Loucy (cell line): ENCODE results near the gene HDDC2.

Experiments
- EZH2phosphoT487 ChIP-seq: fragments of 200-600 bp; IDR thresholded peaks from 2 replicates; pipeline ENCODE4 v1.6.1; 2018; ENCODE audit warnings: antibody characterized with exemption, mild to moderate bottlenecking, moderate library complexity, borderline replicate concordance
- TF ChIP-seq, protein P1 (sequence below): fragments of 200-600 bp; sonication (generic); conservative IDR thresholded peaks from 2 replicates; pipeline ENCODE4 v1.5.1; 2014; ENCODE audit warnings: mild to moderate bottlenecking, antibody characterized with exemption, low read length

DNA sequence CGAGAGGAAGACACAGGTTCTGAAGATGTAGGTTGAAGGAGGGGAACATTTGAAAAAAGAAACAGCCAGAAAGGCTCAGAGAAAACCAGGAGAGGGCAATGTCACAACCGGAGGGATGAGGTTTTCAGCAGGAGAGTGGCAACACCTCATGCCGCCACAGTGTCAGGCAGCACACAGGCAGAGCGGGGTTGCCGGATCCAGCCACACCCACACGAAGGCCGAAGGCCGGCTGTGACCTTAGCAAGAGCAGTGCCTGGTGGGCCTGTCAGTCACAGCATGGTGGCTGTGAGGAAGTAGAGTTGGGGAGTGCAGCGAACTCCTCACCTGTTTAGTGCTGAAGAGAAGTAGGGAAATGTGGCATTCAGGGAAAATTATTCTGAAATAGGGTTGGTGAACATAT, 14.0 kb downstream of the HDDC2 start:
- TF ChIP-seq, protein P1, sequence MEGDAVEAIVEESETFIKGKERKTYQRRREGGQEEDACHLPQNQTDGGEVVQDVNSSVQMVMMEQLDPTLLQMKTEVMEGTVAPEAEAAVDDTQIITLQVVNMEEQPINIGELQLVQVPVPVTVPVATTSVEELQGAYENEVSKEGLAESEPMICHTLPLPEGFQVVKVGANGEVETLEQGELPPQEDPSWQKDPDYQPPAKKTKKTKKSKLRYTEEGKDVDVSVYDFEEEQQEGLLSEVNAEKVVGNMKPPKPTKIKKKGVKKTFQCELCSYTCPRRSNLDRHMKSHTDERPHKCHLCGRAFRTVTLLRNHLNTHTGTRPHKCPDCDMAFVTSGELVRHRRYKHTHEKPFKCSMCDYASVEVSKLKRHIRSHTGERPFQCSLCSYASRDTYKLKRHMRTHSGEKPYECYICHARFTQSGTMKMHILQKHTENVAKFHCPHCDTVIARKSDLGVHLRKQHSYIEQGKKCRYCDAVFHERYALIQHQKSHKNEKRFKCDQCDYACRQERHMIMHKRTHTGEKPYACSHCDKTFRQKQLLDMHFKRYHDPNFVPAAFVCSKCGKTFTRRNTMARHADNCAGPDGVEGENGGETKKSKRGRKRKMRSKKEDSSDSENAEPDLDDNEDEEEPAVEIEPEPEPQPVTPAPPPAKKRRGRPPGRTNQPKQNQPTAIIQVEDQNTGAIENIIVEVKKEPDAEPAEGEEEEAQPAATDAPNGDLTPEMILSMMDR: no peak
- TF ChIP-seq EZH2phosphoT487: no peak
